IMR-90 (cell line): ENCODE measurements around the gene UCKL1. TPM values are rescaled to one million over a fixed set of nuclear protein-coding genes. Genes with fewer than 3 reads are reported as not detected.

Experiments used
- ATAC-seq: fragments of 200-7000 bp; cut with Tn5 transposase; 2 replicates; pipeline ENCODE4 v1.9.1; 2020; ENCODE audit warnings: low read depth, mild to moderate bottlenecking, moderate library complexity
- BruUV-seq: library from RNA; stranded (reverse); fragments of 400-500 nt; replicated peaks from 2 replicates; lab custom pipeline; 2021; lab: Mats Ljungman, UMichigan
- CTCF ChIA-PET: fragments of 300-600 bp; formaldehyde crosslinking; extraction: SDS; loops from one replicate; lab custom pipeline; 2021; ENCODE audit warnings: antibody characterized with exemption; lab: Yijun Ruan, JAX
- POLR2A ChIA-PET: fragments of 300-600 bp; sonication (Branson Sonifier 250); formaldehyde crosslinking; loops from one replicate; lab custom pipeline; 2022; ENCODE audit warnings: antibody characterized with exemption; ENCODE audit not compliant: unreplicated experiment; lab: Charles Lee
- DNase-seq: peaks from one replicate; pipeline ENCODE4 v3.0.0; 2013
- H2AFZ ChIP-seq: replicated peaks from 2 replicates; pipeline ENCODE3; 2013; ENCODE audit warnings: low read length, mild to moderate bottlenecking; ENCODE audit not compliant: poor library complexity
- H2AK5ac ChIP-seq: 2 replicates; pipeline ENCODE4 v1.6.1; 2013; ENCODE audit warnings: low read depth, low read length, inconsistent platforms
- H2AK9ac ChIP-seq: replicated peaks from 2 replicates; pipeline ENCODE3; 2013; ENCODE audit warnings: mild to moderate bottlenecking, low read depth, low read length, moderate library complexity; ENCODE audit not compliant: poor library complexity
- H2BK120ac ChIP-seq: 2 replicates; pipeline ENCODE4 v1.6.1; 2013; ENCODE audit warnings: low read depth, low read length, inconsistent platforms
- H2BK15ac ChIP-seq: 3 replicates; pipeline ENCODE4 v1.6.1; 2013; ENCODE audit warnings: low read depth, low read length, inconsistent platforms
- H2BK20ac ChIP-seq: 2 replicates; pipeline ENCODE4 v1.6.1; 2013; ENCODE audit warnings: low read depth, mild to moderate bottlenecking, inconsistent platforms, low read length, moderate library complexity
- H2BK5ac ChIP-seq: 2 replicates; pipeline ENCODE4 v1.6.1; 2013; ENCODE audit warnings: mild to moderate bottlenecking, low read depth, low read length, inconsistent platforms; ENCODE audit not compliant: poor library complexity, severe bottlenecking
- H3K14ac ChIP-seq: replicated peaks from 2 replicates; pipeline ENCODE4 v1.6.1; 2013; ENCODE audit warnings: low read depth, low read length, inconsistent platforms
- H3K18ac ChIP-seq: 2 replicates; pipeline ENCODE4 v1.6.1; 2013; ENCODE audit warnings: low read depth, low read length, control low read depth
- H3K23ac ChIP-seq: 2 replicates; pipeline ENCODE4 v1.6.1; 2013; ENCODE audit warnings: low read depth, low read length, inconsistent platforms
- H3K27ac ChIP-seq: 2 replicates; pipeline ENCODE4 v1.5.1; 2013; ENCODE audit warnings: mild to moderate bottlenecking, control low read depth, low read length; ENCODE audit not compliant: insufficient read depth
- H3K27me3 ChIP-seq: 2 replicates; pipeline ENCODE4 v1.6.1; 2013; ENCODE audit warnings: low read length; ENCODE audit not compliant: control insufficient read depth, insufficient read depth
- H3K36me3 ChIP-seq: 2 replicates; pipeline ENCODE4 v1.6.1; 2013; ENCODE audit warnings: low read length, mixed read lengths; ENCODE audit not compliant: control insufficient read depth, insufficient read depth
- H3K4ac ChIP-seq: 2 replicates; pipeline ENCODE4 v1.6.1; 2013; ENCODE audit warnings: low read depth, low read length, inconsistent platforms
- H3K4me1 ChIP-seq: 2 replicates; pipeline ENCODE4 v1.6.1; 2013; ENCODE audit warnings: low read length, mixed read lengths; ENCODE audit not compliant: control insufficient read depth, insufficient read depth
- H3K4me2 ChIP-seq: 2 replicates; pipeline ENCODE4 v1.6.1; 2013; ENCODE audit warnings: low read depth, mild to moderate bottlenecking, control low read depth, low read length, moderate library complexity
- H3K4me3 ChIP-seq: 2 replicates; pipeline ENCODE4 v1.5.1; 2013; ENCODE audit warnings: low read depth, mild to moderate bottlenecking, control low read depth, low read length, moderate library complexity; ENCODE audit not compliant: insufficient read depth
- H3K56ac ChIP-seq: 2 replicates; pipeline ENCODE4 v1.6.1; 2013; ENCODE audit warnings: low read length, inconsistent platforms; ENCODE audit not compliant: insufficient read depth; ENCODE audit errors: extremely low read depth
- H3K79me1 ChIP-seq, 2 experiments: 2 replicates each; pipeline ENCODE4 v1.6.1; 2013; ENCODE audit warnings: low read length in 2 of 2, inconsistent platforms in 1 of 2, low read depth in 1 of 2
- H3K9ac ChIP-seq: 2 replicates; pipeline ENCODE4 v1.6.1; 2013; ENCODE audit warnings: low read depth, low read length, control low read depth
- H3K9me1 ChIP-seq: 2 replicates; pipeline ENCODE4 v1.6.1; 2013; ENCODE audit warnings: low read length, inconsistent platforms; ENCODE audit not compliant: insufficient read depth
- H3K9me3 ChIP-seq: 2 replicates; pipeline ENCODE4 v1.6.1; 2013; ENCODE audit warnings: low read length; ENCODE audit not compliant: control insufficient read depth, insufficient read depth
- H4K20me1 ChIP-seq: 2 replicates; pipeline ENCODE4 v1.6.1; 2013; ENCODE audit warnings: low read length, inconsistent platforms; ENCODE audit not compliant: insufficient read depth
- H4K5ac ChIP-seq: 2 replicates; pipeline ENCODE4 v1.6.1; 2013; ENCODE audit warnings: mild to moderate bottlenecking, low read depth, low read length, control low read depth
- H4K8ac ChIP-seq, 2 experiments: 2 replicates each; pipeline ENCODE4 v1.6.1; 2013; ENCODE audit warnings: low read depth in 2 of 2, low read length in 2 of 2, control low read depth in 1 of 2, inconsistent platforms in 1 of 2
- H4K91ac ChIP-seq: 2 replicates; pipeline ENCODE4 v1.6.1; 2013; ENCODE audit warnings: low read depth, low read length, inconsistent platforms; ENCODE audit not compliant: insufficient read depth
- BHLHE40 ChIP-seq: fragments of 150-350 bp; IDR thresholded peaks from 2 replicates; pipeline ENCODE4 v1.6.1; 2016; ENCODE audit warnings: mild to moderate bottlenecking, low read depth, low read length
- CEBPB ChIP-seq: IDR thresholded peaks from 2 replicates; pipeline ENCODE4 v1.6.1; 2012; ENCODE audit warnings: low read depth, low read length, improper control_type of control experiment
- CHD1 ChIP-seq: IDR thresholded peaks from 2 replicates; pipeline ENCODE4 v1.6.1; 2012; ENCODE audit warnings: low read depth, low read length, improper control_type of control experiment
- CTCF ChIP-seq: conservative IDR thresholded peaks from 2 replicates; pipeline ENCODE4 v1.5.1; 2012; ENCODE audit warnings: mild to moderate bottlenecking, low read depth, low read length, improper control_type of control experiment
- ELK1 ChIP-seq: fragments of 150-350 bp; IDR thresholded peaks from 2 replicates; pipeline ENCODE4 v1.6.1; 2016; ENCODE audit warnings: low read depth, mild to moderate bottlenecking, low read length, moderate library complexity, borderline replicate concordance
- FOS ChIP-seq: fragments of 150-350 bp; IDR thresholded peaks from 2 replicates; pipeline ENCODE4 v1.6.1; 2016; ENCODE audit warnings: low read depth, low read length
- MAFK ChIP-seq: IDR thresholded peaks from 2 replicates; pipeline ENCODE4 v1.6.1; 2012; ENCODE audit warnings: low read depth, low read length, improper control_type of control experiment
- MAZ ChIP-seq: IDR thresholded peaks from 2 replicates; pipeline ENCODE4 v1.6.1; 2012; ENCODE audit warnings: low read depth, mild to moderate bottlenecking, low read length, improper control_type of control experiment, moderate library complexity, borderline replicate concordance
- MXI1 ChIP-seq: IDR thresholded peaks from 2 replicates; pipeline ENCODE4 v1.6.1; 2012; ENCODE audit warnings: low read depth, mild to moderate bottlenecking, low read length, moderate library complexity, borderline replicate concordance
- NFE2L2 ChIP-seq: fragments of 150-350 bp; IDR thresholded peaks from 2 replicates; pipeline ENCODE4 v1.6.1; 2016; ENCODE audit warnings: low read depth, mild to moderate bottlenecking, low read length
- POLR2A ChIP-seq: IDR thresholded peaks from 2 replicates; pipeline ENCODE4 v1.6.1; 2012; ENCODE audit warnings: mild to moderate bottlenecking, low read depth, low read length
- RAD21 ChIP-seq: IDR thresholded peaks from 2 replicates; pipeline ENCODE4 v1.6.1; 2012; ENCODE audit warnings: low read length, improper control_type of control experiment
- RCOR1 ChIP-seq: IDR thresholded peaks from 2 replicates; pipeline ENCODE4 v1.6.1; 2012; ENCODE audit warnings: mild to moderate bottlenecking, low read length, improper control_type of control experiment; ENCODE audit not compliant: insufficient replicate concordance
- RFX5 ChIP-seq: IDR thresholded peaks from 2 replicates; pipeline ENCODE4 v1.8.0; 2012; ENCODE audit warnings: low read depth, mild to moderate bottlenecking, low read length, moderate library complexity
- SMC3 ChIP-seq: fragments of 150-350 bp; IDR thresholded peaks from 2 replicates; pipeline ENCODE4 v1.6.1; 2016; ENCODE audit warnings: low read depth, mild to moderate bottlenecking, antibody characterized with exemption, low read length, moderate library complexity
- USF2 ChIP-seq: fragments of 150-350 bp; IDR thresholded peaks from 2 replicates; pipeline ENCODE4 v1.6.1; 2017; ENCODE audit warnings: mild to moderate bottlenecking, antibody characterized with exemption, low read length, low read depth
- whole genome bisulfite sequencing, 2 experiments: methylation state at CpG; one replicate each; pipeline versions ENCODE4 v1.1.5 to v1.1.7; 2013; ENCODE audit warnings: missing lambda C conversion rate in 2 of 2; ENCODE audit not compliant: insufficient read length in 1 of 2; ENCODE audit errors: extremely low coverage in 2 of 2; 5-methylcytosine and 5-hydroxymethylcytosine counted together
- dilution Hi-C: fragments of 300-500 bp; cut with HindIII; formaldehyde crosslinking; loops from one replicate; pipeline ENCODE4 v1.14.3; 2018; ENCODE audit warnings: low sequenced_read_pairs; ENCODE audit not compliant: unreplicated experiment
- in situ Hi-C: fragments of 300-500 bp; cut with MboI; formaldehyde crosslinking; loops from 3 replicates; pipeline ENCODE4 v1.14.3; 2019; ENCODE audit warnings: low sequenced_read_pairs, inconsistent platforms, mixed read lengths
- intact Hi-C: fragments of 100-400 bp; cut with micrococcal nuclease; formaldehyde crosslinking; loops from 2 replicates; pipeline ENCODE4 v1.10.0; 2022
- polyA plus RNA-seq, 3 experiments: library from polyadenylated mRNA; depleted of rRNA; stranded (reverse); fragments of >200 nt; gene quantifications; 2 replicates each; pipeline ENCODE4 v1.2.3, GENCODE V29; 2012; ENCODE audit warnings: low replicate concordance in 1 of 3
- total RNA-seq: library from RNA; depleted of rRNA; stranded (reverse); fragments of >200 nt; gene quantifications from 2 replicates; pipeline ENCODE4 v1.2.3, GENCODE V29; 2012

The UCKL1 gene
- total and polyA plus RNA-seq, 2 of the 4 experiments (the other 2 are of a cell fraction) = 16.7 to 54.7 TPM

- ATAC-seq (no peak), DNase-seq (no peak)
- dilution Hi-C loops (no loop called here), in situ Hi-C loops (no loop called here), intact Hi-C loops (no loop called here)
- peaks cover 73% of the 10 kb centered on the region for H4K20me1 ChIP-seq
- H2BK15ac ChIP-seq = no peak overlapping the region
- no peak overlapping the region for H3K4ac ChIP-seq
- H3K4me1 ChIP-seq = no peaks in the 10 kb centered on the region
- H4K8ac ChIP-seq = no peak overlapping the region
- peaks cover 73% of the 10 kb centered on the region for H3K36me3 ChIP-seq
- H2BK5ac ChIP-seq = no peak overlapping the region
- 93% methylated on average over 20 of the region's 37 CpGs; no CpG with 5 or more reads in 1 of the 2 experiments for WGBS, 2 experiments
- no peaks in the 10 kb centered on the region for H3K9me3 ChIP-seq
- no peaks in the 10 kb centered on the region for H3K27me3 ChIP-seq
- no peak overlapping the region for H2BK20ac ChIP-seq
- H3K23ac ChIP-seq = no peak overlapping the region
- H3K9me1 ChIP-seq = peaks cover 12% of the 10 kb centered on the region; the same call in 1 of the 2 replicates
- no peak overlapping the region for H3K56ac ChIP-seq
- H4K91ac ChIP-seq = no peak overlapping the region
- H2AFZ ChIP-seq = no peak overlapping the region
- no peak overlapping the region for H2AK5ac ChIP-seq
- H4K5ac ChIP-seq = no peak overlapping the region
- H2BK120ac ChIP-seq = no peak overlapping the region
- no peak overlapping the region for H3K27ac ChIP-seq
- TF ChIP-seq MAZ (no peak), SMC3 (no peak), BHLHE40 (no peak), CEBPB (no peak), RCOR1 (no peak), FOS (no peak), CTCF (no peak), MAFK (no peak), RAD21 (no peak), NFE2L2 (no peak), CHD1 (no peak), MXI1 (no peak), POLR2A (no peak), ELK1 (no peak), USF2 (no peak), RFX5 (no peak)
- no peak overlapping the region for H2AK9ac ChIP-seq
- no peak overlapping the region for H3K4me2 ChIP-seq
- H3K4me3 ChIP-seq = no peak overlapping the region
- H3K9ac ChIP-seq = no peak overlapping the region
- no peak overlapping the region for H3K14ac ChIP-seq
- ChIA-PET POLR2A (no interaction called here), CTCF (no interaction called here)
- BruUV-seq = no TSS peak
- H3K18ac ChIP-seq = no peak overlapping the region
- peaks cover 41 to 62% of the 10 kb centered on the region in 2 experiments for H3K79me1 ChIP-seq
Measured at GRCh38 chr20:63930971-63931553, 25.2 kb downstream of the UCKL1 start.
